ENCODE data around the gene CDC42BPB.

The CDC42BPB gene

GRCh38 chr14:102957222-102957621 is 100.1 kb downstream of the CDC42BPB start:
- DNase-seq = no peak

- no peak for DNase-seq
Measured at GRCh38 chr14:102955636-102956408, 101.5 kb downstream of the CDC42BPB start.

GRCh38 chr14:102954081-102954789 is 103.1 kb downstream of the CDC42BPB start:
- DNase-seq = no peak

GRCh38 chr14:102953100-102953499 is 104.2 kb downstream of the CDC42BPB start:
- DNase-seq = no peak

GRCh38 chr14:102952276-102952675 is 105.1 kb downstream of the CDC42BPB start:
- DNase-seq = no peak

- DNase-seq = no peak
Measured at GRCh38 chr14:102951799-102952198, 105.5 kb downstream of the CDC42BPB start.

- no peak for DNase-seq
Measured at GRCh38 chr14:102951034-102951433, 106.3 kb downstream of the CDC42BPB start.

- DNase-seq = no peak
Measured at GRCh38 chr14:102949801-102950451, 107.4 kb downstream of the CDC42BPB start.

- DNase-seq = no peak
Measured at GRCh38 chr14:102949062-102949800, 108.1 kb downstream of the CDC42BPB start.

- DNase-seq = no peak
Measured at GRCh38 chr14:102948698-102949061, 108.7 kb downstream of the CDC42BPB start.

- no peak for DNase-seq
Measured at GRCh38 chr14:102947321-102948103, 109.8 kb downstream of the CDC42BPB start.

GRCh38 chr14:102945346-102946130 is 111.8 kb downstream of the CDC42BPB start:
- DNase-seq = no peak

GRCh38 chr14:102944448-102945330 is 112.7 kb downstream of the CDC42BPB start:
- no peak for DNase-seq

GRCh38 chr14:102943979-102944378 is 113.4 kb downstream of the CDC42BPB start:
- DNase-seq = no peak

GRCh38 chr14:102943454-102943853 is 113.9 kb downstream of the CDC42BPB start:
- no peak for DNase-seq

- DNase-seq = no peak
Measured at GRCh38 chr14:102942069-102942468, 115.3 kb downstream of the CDC42BPB start.

- DNase-seq = no peak
Measured at GRCh38 chr14:102941419-102942011, 115.8 kb downstream of the CDC42BPB start.

- no peak for DNase-seq
Measured at GRCh38 chr14:102940729-102941362, 116.5 kb downstream of the CDC42BPB start.

GRCh38 chr14:102939820-102940561 is 117.4 kb downstream of the CDC42BPB start:
- DNase-seq = no peak

Data from activated naive CD4-positive, alpha-beta T cell treated with Interleukin-2 at 50 U/mL for 16 hours (primary cell).